Measurements from ENCODE around the gene NCOA3.
A peak's percentile ranks its signal among the peaks of the same experiment; 100 is the strongest.

The NCOA3 gene

DNA sequence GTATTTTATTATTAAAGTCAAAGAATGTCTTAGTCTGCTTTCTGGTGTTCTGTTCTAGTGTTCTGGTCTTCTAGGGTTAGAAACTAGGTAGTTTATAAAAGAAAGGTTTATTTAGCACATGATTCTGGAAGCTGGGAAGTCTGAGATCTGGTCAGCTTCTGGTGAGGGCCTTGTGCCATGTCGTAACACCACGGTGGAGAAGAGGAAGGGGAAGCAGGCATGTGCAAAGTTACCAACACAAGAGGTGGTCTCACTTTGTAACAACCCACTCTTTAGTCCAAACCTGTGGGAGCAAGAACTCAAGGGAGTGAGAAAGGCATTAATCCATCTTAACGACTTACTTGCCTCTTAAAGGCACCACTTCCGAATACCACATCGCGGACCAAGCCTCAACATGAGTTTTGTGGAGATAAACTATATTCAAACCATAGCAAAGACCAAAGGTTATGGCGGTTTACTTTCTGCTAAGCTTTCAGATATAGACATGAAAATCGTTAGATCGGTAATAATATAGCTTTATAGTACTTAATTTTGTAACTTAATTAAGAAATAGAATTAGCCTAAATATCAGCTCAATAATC is 99.4 kb downstream of the NCOA3 start:
- no peak for DNase-seq (ENCODE audit: low read depth)

DNA sequence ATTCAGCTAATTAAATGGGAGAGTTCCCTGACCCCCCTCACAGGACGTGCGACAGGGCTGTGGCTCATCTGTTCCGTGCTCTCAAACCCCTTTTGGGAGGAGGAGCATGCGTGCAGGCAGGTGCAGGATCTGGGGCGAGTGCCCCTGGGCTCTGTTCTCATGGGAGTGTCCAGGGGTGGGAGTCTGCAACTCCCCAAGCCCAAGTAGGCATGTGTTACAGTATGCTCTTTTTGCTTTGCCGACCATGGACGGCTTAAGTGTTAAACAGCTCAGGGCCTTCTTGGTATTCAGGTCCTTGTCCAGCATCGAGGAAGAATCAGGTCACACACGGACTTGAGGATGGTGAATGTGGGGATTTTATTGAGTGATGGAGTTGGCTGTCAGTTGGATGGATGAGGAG is 101.6 kb downstream of the NCOA3 start:
- no peak for DNase-seq (ENCODE audit: low read depth)

DNA sequence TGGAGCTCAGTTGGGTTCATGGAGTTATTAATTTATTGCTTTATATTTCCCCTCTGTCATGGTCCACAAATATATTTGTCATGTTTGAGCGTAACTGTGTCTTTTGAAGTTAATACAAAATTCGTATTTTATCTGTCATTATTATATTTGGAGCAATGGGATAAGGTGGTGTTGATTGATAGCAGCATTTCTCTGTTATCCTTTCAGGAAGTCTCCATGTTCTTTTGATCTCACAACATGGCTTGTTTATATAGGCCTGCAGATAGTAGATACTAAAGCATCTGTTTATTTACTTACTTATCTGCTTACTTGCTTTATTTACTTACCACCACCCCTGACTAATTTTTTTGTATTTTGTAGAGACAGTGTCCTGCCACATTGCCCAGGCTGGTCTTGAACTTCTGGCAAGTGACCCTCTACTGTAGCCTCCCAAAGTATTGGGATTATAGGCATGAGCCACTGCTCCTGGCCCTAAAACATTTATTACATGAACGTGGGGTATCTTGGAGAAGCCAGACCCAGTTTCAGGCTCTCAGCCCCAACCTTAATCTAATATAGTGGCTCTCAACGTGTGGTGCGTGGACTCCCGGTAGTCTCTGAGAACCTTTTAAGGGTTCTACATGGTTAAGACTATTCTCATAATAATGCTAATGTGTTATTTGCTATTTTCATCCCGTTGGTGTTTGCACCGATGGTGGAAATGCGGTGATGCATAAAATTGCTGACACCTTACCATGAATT is 104.2 kb downstream of the NCOA3 start:
- DNase-seq (ENCODE audit: low read depth), result no peak

DNA sequence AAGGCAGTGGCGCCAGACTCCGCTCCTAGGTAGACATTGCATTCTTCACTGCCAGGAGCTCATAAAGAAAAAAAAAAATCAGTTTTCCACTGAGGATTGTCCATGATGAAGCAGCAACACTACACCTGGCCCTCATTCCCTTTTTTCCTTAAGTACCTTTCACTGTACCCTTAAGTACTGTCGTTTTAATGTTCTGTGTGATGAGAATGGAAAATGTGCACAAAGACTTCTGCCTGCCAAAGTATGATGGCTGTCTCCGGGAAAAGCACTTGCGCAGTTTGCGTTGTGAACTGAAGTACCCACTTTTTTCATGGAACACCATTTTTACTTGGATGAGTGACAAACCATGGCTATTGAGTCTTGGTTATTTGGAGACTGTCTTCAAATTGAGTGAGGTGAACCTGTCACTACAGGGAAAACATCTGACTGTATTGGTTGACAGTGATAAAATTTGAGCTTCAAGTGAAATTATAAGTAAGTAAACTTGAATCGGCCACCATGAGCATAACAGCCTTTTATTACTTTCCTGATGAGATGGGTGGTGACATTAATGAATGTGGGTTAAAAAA is 104.8 kb downstream of the NCOA3 start:
- DNase-seq (ENCODE audit: low read depth), result no peak

DNA sequence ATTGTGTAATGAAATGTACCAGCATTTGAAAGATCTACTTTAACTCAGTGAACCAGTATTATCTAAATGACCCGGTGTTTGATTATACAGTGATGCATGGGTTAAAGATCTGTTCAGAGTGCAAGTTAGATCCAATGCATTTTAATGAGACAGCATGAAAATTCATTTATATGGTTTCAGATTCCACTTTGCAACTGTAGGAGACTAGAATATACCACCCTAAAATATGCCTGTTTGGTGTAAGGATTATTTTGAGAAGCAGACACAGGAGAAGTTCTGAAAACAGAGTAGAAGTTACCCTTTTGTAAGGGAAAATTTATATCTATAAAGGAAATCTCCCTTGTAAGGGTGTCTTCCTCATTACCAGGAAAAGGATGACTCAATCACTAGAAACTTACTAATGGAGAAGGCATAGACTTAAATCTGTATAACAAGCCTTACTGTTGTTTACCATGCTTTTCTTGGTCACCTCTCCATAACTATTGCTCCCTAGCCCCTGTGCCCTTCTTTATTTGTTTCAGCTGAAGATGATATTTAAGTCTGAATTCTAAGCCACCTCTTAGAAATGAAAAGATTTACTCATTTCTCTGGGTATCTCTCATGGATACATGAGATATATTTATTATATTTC is 105.4 kb downstream of the NCOA3 start:
- DNase-seq (ENCODE audit: low read depth), result no peak

DNA sequence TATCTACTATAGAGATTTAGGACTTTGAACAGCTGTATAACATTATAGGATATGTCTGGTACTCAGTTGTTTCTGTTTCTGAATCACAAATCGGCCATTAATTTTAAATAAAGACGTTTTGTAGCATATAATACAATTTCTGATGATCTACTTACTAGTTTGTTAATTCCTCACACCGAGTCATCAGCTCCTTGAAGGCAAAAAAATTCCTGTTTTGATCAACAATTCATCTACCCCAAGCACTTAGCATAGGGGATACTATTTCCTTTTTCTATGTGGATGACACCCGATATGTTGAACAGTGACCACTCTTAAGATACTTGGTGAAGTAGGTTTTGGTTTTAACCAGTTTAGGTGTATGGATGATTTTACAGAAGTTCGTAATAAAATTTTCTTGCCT is 107.3 kb downstream of the NCOA3 start:
- no peak for DNase-seq (ENCODE audit: low read depth)

DNA sequence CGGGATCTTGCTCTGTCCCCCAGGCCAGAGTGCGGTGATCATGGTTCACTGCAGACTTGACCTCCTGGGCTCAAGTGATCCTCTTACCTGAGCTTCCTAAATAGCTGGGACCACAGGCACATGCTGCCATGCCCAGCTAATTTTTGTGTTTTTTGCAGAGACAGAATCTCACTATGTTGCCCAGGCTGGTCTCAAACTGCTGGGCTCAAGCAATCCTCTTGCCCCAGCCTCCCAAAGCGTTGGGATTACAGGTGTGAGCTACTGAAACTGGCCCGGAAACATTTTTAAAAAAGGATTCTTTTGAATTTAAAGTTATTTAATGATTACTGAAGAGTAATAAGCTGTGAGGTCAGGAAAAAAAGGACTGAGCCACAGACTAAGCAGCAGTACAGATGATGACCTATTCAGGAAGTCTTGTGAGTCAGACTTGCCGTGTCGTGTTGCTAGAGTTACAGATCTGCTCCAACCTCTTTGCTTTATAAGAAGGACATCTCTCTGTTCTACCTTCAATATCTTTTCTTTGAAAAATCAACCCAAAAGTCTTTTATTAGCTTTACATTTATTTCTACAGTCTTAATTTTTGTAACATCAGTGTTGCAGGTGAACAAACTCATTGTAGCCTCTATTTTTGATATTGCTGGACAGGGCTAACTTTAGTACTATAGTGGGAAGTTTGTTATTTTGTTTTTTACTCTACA is 108.7 kb downstream of the NCOA3 start:
- peak; percentile 27 for DNase-seq (ENCODE audit: low read depth)

DNA sequence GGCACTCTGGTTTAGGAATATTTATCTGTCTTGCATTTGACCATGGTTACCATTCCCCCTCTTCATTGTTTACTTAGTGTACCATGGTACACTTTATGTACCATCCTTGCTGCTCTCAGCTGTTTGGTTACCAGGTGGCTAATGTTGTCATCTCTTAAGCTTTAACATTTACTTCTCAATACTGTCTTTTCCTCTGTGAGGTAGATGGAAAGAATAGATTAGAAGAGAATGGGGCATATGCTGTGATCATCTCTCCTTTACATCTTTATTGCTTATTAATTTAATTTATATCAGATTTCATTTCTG is 109.2 kb downstream of the NCOA3 start:
- DNase-seq (ENCODE audit: low read depth), result no peak

DNA sequence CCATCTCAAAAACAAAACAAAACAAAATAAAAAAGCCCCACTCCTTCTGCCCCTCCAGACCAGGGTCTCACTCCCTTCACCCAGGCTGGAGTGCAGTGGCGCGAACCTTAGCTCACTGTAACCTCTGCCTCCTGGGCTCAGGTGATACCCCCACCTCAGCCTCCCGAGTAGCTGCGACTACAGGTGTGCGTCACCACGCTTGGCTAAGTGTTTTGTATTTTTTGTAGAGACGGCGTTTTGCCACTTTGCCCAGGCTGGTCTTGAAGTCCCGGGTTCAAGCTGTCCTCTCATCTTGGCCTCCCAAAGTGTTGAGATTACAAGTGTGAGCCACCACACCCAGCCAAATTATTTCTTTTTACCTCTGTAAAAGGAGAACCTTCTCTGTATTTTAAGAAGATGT is 110.1 kb downstream of the NCOA3 start:
- no peak for DNase-seq (ENCODE audit: low read depth)

DNA sequence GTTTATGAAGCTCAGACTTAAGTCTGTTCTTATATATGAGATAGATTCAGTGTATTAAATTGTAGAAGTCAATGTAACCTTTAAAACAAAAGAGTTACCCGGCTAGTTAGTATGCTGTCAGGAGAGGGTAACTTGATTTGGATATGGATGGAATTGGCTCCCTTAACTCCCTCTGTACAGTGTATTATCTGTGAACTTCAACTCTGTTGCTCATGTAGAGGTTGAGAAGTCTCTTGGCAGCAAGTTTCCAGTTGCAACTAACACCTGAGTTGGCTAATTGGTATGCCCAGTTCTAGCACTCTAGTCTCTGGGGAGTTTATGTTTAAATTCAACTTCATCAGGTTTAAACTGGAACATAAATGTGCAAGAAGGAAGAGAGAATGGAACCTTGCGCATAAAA is 111.0 kb downstream of the NCOA3 start:
- no peak for DNase-seq (ENCODE audit: low read depth)

DNA sequence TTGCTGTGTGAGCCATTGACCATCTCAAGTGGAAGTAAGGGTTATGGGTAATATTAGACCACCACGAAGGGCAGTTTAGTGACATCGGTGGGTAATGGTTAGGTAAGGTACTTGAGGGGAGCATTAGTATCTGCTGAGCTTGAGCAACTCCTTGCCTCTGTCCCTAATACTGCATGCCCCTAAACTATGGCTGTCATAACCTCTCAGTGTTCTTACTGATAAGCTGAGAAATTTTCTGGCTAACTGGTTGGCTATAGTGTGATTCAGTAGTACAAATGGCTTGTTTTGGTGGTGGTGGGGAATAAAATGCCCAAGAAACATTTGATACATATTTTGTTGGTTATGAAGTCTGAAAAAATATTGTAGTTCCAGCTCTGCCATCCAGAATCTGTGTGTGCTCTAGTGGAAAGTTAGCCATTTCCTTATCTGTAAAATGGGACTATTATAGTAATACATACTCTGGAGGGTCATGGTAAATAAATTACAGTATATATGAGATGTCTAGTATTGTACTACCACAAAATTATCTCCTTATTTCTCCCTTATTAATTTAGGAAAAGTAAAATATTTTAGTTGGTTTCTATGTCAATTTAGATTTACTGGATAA is 113.1 kb downstream of the NCOA3 start:
- no peak for DNase-seq (ENCODE audit: low read depth)

DNA sequence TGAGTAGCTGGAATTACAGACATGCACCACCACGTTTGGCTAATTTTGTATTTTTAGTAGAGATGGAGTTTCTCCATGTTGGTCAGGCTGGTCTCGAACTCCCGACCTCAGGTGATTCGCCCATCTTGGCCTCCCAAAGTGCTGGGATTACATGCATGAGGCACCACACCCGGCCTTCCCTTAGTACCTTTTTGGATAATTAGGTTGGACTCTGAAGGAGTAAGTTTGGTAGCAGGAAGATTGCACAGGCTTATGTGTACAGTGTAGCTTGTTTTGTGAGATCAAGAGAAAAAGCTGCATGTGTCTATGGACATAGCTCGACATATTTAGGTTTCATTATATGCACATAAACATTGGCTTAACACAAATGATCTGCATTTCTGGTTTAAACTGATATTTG is 116.8 kb downstream of the NCOA3 start:
- no peak for DNase-seq (ENCODE audit: low read depth)

DNA sequence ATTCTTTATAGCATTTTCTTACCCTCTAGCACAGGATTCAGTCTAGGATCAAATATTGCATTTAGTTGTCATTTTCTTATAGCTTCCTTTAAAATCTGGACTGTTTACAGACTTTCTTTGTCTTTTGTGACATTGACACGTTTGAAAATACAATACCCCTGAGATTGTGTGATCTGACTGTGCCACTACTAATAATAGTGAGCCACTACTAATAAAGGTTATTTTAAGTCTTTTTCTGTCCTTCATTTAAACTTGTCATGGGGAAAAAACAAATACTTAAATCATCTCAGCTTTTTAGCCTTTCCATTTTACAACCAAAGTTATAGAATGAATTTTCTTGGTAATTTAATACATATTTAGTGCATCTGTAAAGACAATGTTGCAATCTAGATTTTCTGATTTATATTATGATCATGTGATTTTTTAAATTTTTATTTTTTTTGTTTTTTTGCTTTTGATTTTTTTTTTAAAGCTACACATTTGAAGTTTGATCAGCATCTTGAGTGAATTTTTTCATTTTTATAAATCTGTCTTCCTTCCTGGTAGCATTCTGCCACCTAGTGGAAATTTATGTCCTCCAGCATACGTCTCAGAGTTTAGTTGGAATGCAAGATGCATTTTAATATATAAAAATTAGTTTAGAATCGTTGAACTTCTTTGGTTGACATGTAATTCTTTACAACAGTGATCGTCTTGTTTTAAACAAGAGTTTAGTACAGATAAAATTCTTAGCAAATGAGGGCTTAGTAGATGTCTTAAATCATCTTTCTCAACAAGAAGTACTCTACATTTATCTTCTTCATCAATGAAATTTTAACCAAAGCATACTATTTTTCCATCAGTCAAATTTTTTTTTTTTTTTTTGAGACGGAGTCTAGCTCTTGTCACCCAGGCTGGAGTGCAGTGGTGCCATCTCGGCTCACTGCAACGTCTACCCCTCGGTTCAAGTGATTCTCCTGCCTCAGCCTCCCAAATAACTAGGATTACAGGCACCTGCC is 119.4 kb downstream of the NCOA3 start:
- no peak for DNase-seq (ENCODE audit: low read depth)

DNA sequence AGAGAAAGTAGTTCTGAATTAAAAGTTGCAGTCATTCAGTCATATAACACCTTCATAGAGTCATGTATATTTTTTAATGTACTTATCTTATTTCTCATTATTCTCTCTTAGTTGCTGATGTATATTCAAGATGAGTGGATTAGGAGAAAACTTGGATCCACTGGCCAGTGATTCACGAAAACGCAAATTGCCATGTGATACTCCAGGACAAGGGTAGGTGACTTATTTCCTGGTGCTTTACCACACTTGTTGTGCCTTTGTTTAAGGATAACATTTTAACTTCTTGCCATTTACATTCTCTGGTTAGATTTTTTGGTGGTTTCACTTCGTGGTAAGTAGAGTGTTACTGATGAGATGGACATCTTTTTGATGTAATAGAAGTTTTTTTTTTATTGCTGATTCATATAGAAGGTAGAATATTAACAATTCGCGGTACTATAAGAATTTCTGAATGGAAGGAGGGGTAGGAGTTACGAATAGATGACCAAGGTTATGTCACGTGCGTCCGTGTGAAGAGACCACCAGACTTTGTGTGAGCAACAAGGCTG is 120.5 kb downstream of the NCOA3 start:
- DNase-seq (ENCODE audit: low read depth), result no peak

DNA sequence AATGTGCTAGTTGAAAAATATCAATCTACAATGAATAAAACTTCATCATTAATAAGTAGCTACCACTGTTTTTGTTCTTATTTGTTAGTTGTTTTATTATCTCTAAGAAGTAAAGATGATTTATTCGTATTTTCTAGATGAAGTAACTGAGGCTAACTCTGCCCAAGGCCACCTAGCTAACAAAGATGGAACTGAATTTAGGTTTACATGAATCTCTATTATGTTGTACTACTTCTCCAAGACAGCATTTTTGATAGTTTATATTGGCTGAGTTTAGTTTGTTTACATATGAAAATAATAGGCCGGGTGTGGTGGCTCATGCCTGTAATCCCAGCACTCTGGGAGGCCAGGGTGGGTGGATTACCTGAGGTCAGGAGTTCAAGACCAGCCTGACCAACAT is 121.5 kb downstream of the NCOA3 start:
- DNase-seq (ENCODE audit: low read depth), result no peak

DNA sequence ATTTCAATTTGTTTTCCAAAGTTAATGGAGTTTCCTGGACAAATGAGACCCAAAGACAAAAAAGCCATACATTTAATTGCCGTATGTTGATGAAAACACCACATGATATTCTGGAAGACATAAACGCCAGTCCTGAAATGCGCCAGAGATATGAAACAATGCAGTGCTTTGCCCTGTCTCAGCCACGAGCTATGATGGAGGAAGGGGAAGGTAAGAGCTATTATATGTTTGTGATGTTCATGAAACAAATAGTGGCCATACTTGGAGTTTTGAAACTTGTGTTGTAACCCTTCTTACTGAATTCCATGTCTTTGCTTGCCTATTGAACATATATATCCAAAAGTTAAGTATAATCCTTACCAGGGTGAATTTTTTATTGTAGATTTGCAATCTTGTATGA is 125.9 kb downstream of the NCOA3 start:
- DNase-seq (ENCODE audit: low read depth), result no peak

DNA sequence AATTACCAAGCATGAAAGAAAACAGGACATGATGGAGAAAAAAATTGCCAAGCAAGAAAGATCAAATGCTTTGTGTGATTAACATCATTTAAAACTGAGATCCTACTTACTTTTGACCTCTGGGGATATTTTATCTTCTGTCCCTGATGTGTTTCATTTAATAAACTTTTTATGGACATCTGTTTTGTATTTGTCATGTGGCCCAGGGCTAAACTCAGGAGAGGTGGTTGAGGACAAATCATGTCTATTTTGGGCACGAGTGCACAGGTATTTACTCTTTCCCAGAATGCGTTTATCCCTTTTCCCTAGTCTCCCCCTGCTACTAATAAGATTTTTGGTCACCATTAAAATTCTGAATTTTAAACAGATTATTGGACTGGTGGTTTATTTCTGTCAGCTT is 128.2 kb downstream of the NCOA3 start:
- no peak for DNase-seq (ENCODE audit: low read depth)

DNA sequence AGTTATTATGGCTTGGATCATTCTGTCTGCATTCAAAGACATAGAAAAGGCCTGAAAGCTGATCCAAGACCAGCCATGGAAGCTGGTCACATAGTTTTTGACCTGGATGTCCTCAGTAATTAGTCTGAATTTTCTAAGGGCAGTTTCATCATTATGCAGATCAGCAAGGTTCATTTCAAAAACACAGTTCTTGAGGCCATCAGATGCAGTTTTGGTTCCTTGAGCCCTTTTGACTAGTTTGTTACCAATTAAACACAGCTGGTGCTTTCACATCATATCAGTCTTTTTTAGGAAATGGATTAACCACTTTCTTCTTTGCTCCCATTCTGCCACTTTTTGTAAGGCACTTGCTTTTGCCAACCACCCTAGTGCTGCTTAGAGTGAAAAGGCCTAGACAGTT is 129.4 kb downstream of the NCOA3 start:
- no peak for DNase-seq (ENCODE audit: low read depth)

DNA sequence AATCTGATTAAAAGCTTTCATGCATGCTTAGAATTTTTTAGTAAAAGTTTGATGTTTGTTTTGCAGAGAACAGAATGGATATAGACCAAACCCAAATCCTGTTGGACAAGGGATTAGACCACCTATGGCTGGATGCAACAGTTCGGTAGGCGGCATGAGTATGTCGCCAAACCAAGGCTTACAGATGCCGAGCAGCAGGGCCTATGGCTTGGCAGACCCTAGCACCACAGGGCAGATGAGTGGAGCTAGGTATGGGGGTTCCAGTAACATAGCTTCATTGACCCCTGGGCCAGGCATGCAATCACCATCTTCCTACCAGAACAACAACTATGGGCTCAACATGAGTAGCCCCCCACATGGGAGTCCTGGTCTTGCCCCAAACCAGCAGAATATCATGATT is 133.6 kb downstream of the NCOA3 start:
- no peak for DNase-seq (ENCODE audit: low read depth)

DNA sequence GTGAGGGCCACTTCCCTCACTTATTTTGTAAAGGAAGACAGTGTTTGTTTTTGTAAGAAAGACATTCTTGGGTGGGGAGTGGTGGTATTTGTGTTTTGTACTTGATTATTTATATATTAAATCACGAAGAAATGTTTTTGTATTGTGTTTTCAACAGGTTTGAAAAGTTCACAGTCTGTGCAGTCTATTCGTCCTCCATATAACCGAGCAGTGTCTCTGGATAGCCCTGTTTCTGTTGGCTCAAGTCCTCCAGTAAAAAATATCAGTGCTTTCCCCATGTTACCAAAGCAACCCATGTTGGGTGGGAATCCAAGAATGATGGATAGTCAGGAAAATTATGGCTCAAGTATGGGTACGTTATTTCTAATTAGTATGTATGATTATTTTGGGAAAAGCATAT is 137.2 kb downstream of the NCOA3 start:
- DNase-seq (ENCODE audit: low read depth), result no peak

DNA sequence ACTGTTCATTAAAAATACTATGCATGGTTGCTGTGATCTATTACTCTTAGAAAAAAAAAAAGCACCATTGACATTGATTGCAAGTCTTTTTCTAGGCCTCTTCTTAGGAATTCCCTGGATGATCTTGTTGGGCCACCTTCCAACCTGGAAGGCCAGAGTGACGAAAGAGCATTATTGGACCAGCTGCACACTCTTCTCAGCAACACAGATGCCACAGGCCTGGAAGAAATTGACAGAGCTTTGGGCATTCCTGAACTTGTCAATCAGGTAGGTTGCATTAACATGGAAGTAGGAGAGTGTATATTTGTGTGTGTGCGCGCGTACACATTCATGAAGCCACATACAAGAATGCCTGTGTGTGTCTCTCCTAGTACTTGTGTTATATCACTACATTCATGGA is 140.4 kb downstream of the NCOA3 start:
- no peak for DNase-seq (ENCODE audit: low read depth)

Data from stimulated activated CD8-positive, alpha-beta memory T cell treated with anti-CD3 and anti-CD28 coated beads, Interleukin-15, amount 100 ng/mL, for 24 hours (primary cell).